Right cardiac atrium (tissue), 5 donors: ENCODE data around the gene CSRNP3. TPM values are rescaled to one million over a fixed set of nuclear protein-coding genes. Genes with fewer than 3 reads are reported as not detected.

Experiments
- ATAC-seq, 2 donors: fragments of 200-7000 bp; cut with Tn5 transposase; one replicate each; pipeline versions ENCODE4 v1.8.0 to v1.9.1; 2020; ENCODE audit warnings: moderate library complexity in 2 of 2, mild to moderate bottlenecking in 1 of 2
- DNase-seq, 3 donors: peaks; one replicate each; pipeline ENCODE4 v3.0.0-alpha.2; 2020
- H3K27ac ChIP-seq: one replicate; pipeline ENCODE4 v1.5.1; 2013; ENCODE audit warnings: mild to moderate bottlenecking, low read length, control low read depth, moderate library complexity
- H3K27me3 ChIP-seq: one replicate; pipeline ENCODE4 v1.6.1; 2013; ENCODE audit not compliant: control insufficient read depth, insufficient read depth
- H3K4me1 ChIP-seq: one replicate; pipeline ENCODE4 v1.6.1; 2013; ENCODE audit warnings: low read length; ENCODE audit not compliant: control insufficient read depth, insufficient read depth
- H3K4me3 ChIP-seq: one replicate; pipeline ENCODE4 v1.5.1; 2013; ENCODE audit warnings: low read length, control low read depth
- H3K9me3 ChIP-seq: one replicate; pipeline ENCODE4 v1.6.1; 2013; ENCODE audit warnings: low read length; ENCODE audit not compliant: control insufficient read depth
- WGBS: extraction: QIAGEN DNeasy Blood & Tissue Kit; methylation state at CpG from one replicate; pipeline ENCODE4 v1.1.7; 2013; 5-methylcytosine and 5-hydroxymethylcytosine counted together
- intact Hi-C, 4 donors: fragments of 100-400 bp; cut with DNase I; formaldehyde crosslinking; loops; one replicate each; pipeline versions ENCODE4 v1.11.0 to v1.14.0; 2022 to 2023
- polyA plus RNA-seq: library from polyadenylated mRNA; stranded (reverse); fragments of 200-250 nt; gene quantifications from one replicate; pipeline ENCODE4 v1.2.3, GENCODE V29; 2013
- total RNA-seq, 4 donors: library from RNA; stranded (reverse); fragmentation: NEBNext Ultra II Directional; extraction: Animal tissue kit (Norgen Biotek cat#: 25700); gene quantifications; one replicate each; pipeline ENCODE4 v1.2.1, GENCODE V29; 2021
- donor health status: healthy with polysubstance abuse.
- donor health status: DM: no; HTN: yes; CAD: no.
- donor health status: DM: no; HTN: no; CAD: no.
- donor health status: DM: no; HTN: yes; CAD: no; lungs with severe emphysema.
- donor health status: DM: yes; HTN: yes; CAD: no.

CSRNP3 gene
- total and polyA plus RNA-seq, 5 donors: 1.6 to 9.6 (median 6.1) TPM

- H3K4me1 ChIP-seq: no peaks in the 10 kb centered on the region
- no peaks in the 10 kb centered on the region for H3K9me3 ChIP-seq
- ATAC-seq (no peak), DNase-seq (no peak)
- H3K27me3 ChIP-seq: no peaks in the 10 kb centered on the region
- no peak overlapping the region for H3K4me3 ChIP-seq
- intact Hi-C loops: no loop called here
- no peak overlapping the region for H3K27ac ChIP-seq
These were observed 78.4 kb downstream of the CSRNP3 start for GRCh38 chr2:165547900-165548299.

- DNase-seq (no peak), ATAC-seq (no peak)
- H3K27ac ChIP-seq: no peak overlapping the region
- H3K27me3 ChIP-seq: no peaks in the 10 kb centered on the region
- WGBS: 80% methylated on average over 1 of the region's 1 CpG
- no peaks in the 10 kb centered on the region for H3K9me3 ChIP-seq
- no peak overlapping the region for H3K4me3 ChIP-seq
- intact Hi-C loops: no loop called here
- H3K4me1 ChIP-seq: no peaks in the 10 kb centered on the region
These were observed 80.1 kb downstream of the CSRNP3 start for GRCh38 chr2:165549619-165550018.

GRCh38 chr2:165558832-165559231, 89.3 kb downstream of the CSRNP3 start:
- H3K4me3 ChIP-seq: no peak overlapping the region
- no peaks in the 10 kb centered on the region for H3K27me3 ChIP-seq
- no peak overlapping the region for H3K27ac ChIP-seq
- intact Hi-C loops: no loop called here
- H3K9me3 ChIP-seq: no peaks in the 10 kb centered on the region
- H3K4me1 ChIP-seq: no peaks in the 10 kb centered on the region
- 88% methylated on average over 2 of the region's 2 CpGs for whole genome bisulfite sequencing
- ATAC-seq (no peak), DNase-seq (no peak)

- Histone ChIP-seq H3K9me3 (no peaks in the 10 kb centered on the region), H3K4me1 (no peaks in the 10 kb centered on the region), H3K27me3 (no peaks in the 10 kb centered on the region), H3K27ac (no peak overlapping the region), H3K4me3 (no peak overlapping the region)
- DNase-seq (no peak), ATAC-seq (no peak)
- intact Hi-C loops: no loop called here
- WGBS: 85% methylated on average over 4 of the region's 4 CpGs
These were observed 91.0 kb downstream of the CSRNP3 start for GRCh38 chr2:165560377-165560988.

- Histone ChIP-seq H3K27me3 (no peaks in the 10 kb centered on the region), H3K4me1 (no peaks in the 10 kb centered on the region), H3K27ac (no peak overlapping the region), H3K9me3 (no peaks in the 10 kb centered on the region), H3K4me3 (no peak overlapping the region)
- intact Hi-C loops: no loop called here
- ATAC-seq (no peak), DNase-seq (no peak)
- 43% methylated on average over 1 of the region's 1 CpG for WGBS
These were observed 92.0 kb downstream of the CSRNP3 start for GRCh38 chr2:165561516-165561915.

GRCh38 chr2:165562233-165562632, 92.7 kb downstream of the CSRNP3 start:
- Histone ChIP-seq H3K27ac (no peak overlapping the region), H3K27me3 (no peaks in the 10 kb centered on the region), H3K9me3 (no peaks in the 10 kb centered on the region), H3K4me1 (no peaks in the 10 kb centered on the region), H3K4me3 (no peak overlapping the region)
- DNase-seq: no peak
- intact Hi-C loops: no loop called here
- peak; percentile 37 to 71 for ATAC-seq

- no peaks in the 10 kb centered on the region for H3K4me1 ChIP-seq
- no peak overlapping the region for H3K27ac ChIP-seq
- no peak for ATAC-seq
- DNase-seq: no peak
- 84% methylated on average over 6 of the region's 6 CpGs for WGBS
- no peaks in the 10 kb centered on the region for H3K9me3 ChIP-seq
- H3K27me3 ChIP-seq: no peaks in the 10 kb centered on the region
- intact Hi-C loops: no loop called here
- no peak overlapping the region for H3K4me3 ChIP-seq
These were observed 94.1 kb downstream of the CSRNP3 start for GRCh38 chr2:165563468-165564225.

GRCh38 chr2:165566008-165566407, 96.5 kb downstream of the CSRNP3 start:
- Histone ChIP-seq H3K9me3 (no peaks in the 10 kb centered on the region), H3K27ac (no peak overlapping the region), H3K4me3 (no peak overlapping the region), H3K27me3 (no peaks in the 10 kb centered on the region), H3K4me1 (no peaks in the 10 kb centered on the region)
- intact Hi-C loops: no loop called here
- ATAC-seq (no peak), DNase-seq (no peak)
- WGBS: 90% methylated on average over 4 of the region's 4 CpGs

- H3K27me3 ChIP-seq: no peaks in the 10 kb centered on the region
- whole genome bisulfite sequencing: 93% methylated on average over 2 of the region's 2 CpGs
- H3K4me1 ChIP-seq: no peaks in the 10 kb centered on the region
- no peak overlapping the region for H3K4me3 ChIP-seq
- ATAC-seq (no peak), DNase-seq (no peak)
- H3K27ac ChIP-seq: no peak overlapping the region
- intact Hi-C loops: no loop called here
- H3K9me3 ChIP-seq: no peaks in the 10 kb centered on the region
These were observed 97.8 kb downstream of the CSRNP3 start for GRCh38 chr2:165567273-165567672.

- Histone ChIP-seq H3K4me3 (no peak overlapping the region), H3K4me1 (no peaks in the 10 kb centered on the region), H3K27ac (no peak overlapping the region), H3K27me3 (no peaks in the 10 kb centered on the region), H3K9me3 (no peaks in the 10 kb centered on the region)
- intact Hi-C loops: no loop called here
- no peak for ATAC-seq
- DNase-seq: no peak
These were observed 98.9 kb downstream of the CSRNP3 start for GRCh38 chr2:165568361-165568760.

GRCh38 chr2:165571477-165571876, 102.0 kb downstream of the CSRNP3 start:
- DNase-seq (no peak), ATAC-seq (no peak)
- H3K9me3 ChIP-seq: no peaks in the 10 kb centered on the region
- intact Hi-C loops: no loop called here
- H3K4me3 ChIP-seq: no peak overlapping the region
- no peak overlapping the region for H3K27ac ChIP-seq
- no peaks in the 10 kb centered on the region for H3K4me1 ChIP-seq
- no peaks in the 10 kb centered on the region for H3K27me3 ChIP-seq
- 99% methylated on average over 1 of the region's 1 CpG for WGBS
